ENCODE data around the gene MIPEP.

DNA sequence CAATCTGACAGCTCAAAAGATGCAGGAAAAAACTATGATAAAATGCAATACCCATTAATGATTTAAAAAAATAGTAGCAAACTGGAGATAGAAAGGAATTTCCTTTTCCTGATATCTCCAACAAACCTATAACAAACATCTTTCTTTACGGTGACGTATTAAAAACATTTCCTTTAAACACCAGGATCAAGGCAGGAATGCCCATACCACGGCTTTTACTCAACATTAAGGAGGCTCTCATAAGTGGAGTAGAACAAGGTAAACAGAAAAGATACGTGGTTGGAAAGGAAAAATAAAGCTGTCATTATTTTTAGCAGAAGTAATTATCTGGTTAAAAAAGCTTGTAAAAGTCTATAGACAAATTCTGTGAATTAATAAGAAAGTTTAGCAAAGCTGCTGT is 61.1 kb downstream of the MIPEP start:
- TF ChIP-seq, protein P1, sequence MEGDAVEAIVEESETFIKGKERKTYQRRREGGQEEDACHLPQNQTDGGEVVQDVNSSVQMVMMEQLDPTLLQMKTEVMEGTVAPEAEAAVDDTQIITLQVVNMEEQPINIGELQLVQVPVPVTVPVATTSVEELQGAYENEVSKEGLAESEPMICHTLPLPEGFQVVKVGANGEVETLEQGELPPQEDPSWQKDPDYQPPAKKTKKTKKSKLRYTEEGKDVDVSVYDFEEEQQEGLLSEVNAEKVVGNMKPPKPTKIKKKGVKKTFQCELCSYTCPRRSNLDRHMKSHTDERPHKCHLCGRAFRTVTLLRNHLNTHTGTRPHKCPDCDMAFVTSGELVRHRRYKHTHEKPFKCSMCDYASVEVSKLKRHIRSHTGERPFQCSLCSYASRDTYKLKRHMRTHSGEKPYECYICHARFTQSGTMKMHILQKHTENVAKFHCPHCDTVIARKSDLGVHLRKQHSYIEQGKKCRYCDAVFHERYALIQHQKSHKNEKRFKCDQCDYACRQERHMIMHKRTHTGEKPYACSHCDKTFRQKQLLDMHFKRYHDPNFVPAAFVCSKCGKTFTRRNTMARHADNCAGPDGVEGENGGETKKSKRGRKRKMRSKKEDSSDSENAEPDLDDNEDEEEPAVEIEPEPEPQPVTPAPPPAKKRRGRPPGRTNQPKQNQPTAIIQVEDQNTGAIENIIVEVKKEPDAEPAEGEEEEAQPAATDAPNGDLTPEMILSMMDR (IDR thresholded peaks at IDR 0.05): no peak
- TF ChIP-seq POLR2AphosphoS5 (IDR thresholded peaks at IDR 0.05) (no peak), EP300 (IDR thresholded peaks at IDR 0.05) (no peak), POLR2A (IDR thresholded peaks at IDR 0.05) (no peak)
